Measurements from ENCODE around the gene RAB11FIP3.
"Not testable (repeated sequence)": the region's sequence is repeated elsewhere in the genome, so short reads cannot be mapped to it uniquely, and the experiment has no call there.

The RAB11FIP3 gene

GRCh38 chr16:507527-507926 is 82.1 kb downstream of the RAB11FIP3 start:
- H3K4me1 ChIP-seq (ENCODE audit: control insufficient read depth, insufficient read depth, low read length); H3K9ac ChIP-seq (ENCODE audit: low read depth, low read length); H3K4me2 ChIP-seq (ENCODE audit: low read length); H3K4me3 ChIP-seq (ENCODE audit: low read length); H3K27me3 ChIP-seq (ENCODE audit: control insufficient read depth, insufficient read depth, low read length); H3K9me3 ChIP-seq (replicated peaks; ENCODE audit: low read length): not testable (repeated sequence)
- peaks cover 36% of the 10 kb centered on the region for H3K36me3 ChIP-seq (ENCODE audit: insufficient read depth, low read length)

DNA sequence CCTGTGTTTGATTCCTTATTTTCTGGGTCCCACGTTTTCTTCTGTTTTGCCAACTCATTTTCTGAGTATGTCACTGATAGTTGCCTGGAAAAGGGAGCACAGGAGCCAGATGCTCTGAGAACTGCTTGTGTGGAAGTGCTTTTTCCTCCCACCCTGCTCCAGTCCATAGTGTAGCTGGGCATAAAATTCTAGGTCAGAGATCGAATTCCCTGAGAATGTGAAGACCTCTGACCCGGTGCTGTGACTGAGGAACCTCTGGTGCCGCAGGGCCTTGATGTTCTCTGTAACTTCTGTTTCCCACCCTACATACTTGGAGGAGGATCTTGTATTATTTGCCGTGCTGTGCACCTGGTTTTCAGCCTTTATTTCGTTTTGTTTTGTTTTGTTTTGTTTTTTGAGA is 82.5 kb downstream of the RAB11FIP3 start:
- no peaks in the 10 kb centered on the region for H3K4me1 ChIP-seq (ENCODE audit: control insufficient read depth, insufficient read depth, low read length)
- H3K36me3 ChIP-seq (ENCODE audit: insufficient read depth, low read length): peaks cover 33% of the 10 kb centered on the region
- no peaks in the 10 kb centered on the region for H3K27me3 ChIP-seq (ENCODE audit: control insufficient read depth, insufficient read depth, low read length)
- no peak overlapping the region for H3K9ac ChIP-seq (ENCODE audit: low read depth, low read length)
- H3K4me2 ChIP-seq (ENCODE audit: low read length): no peak overlapping the region
- H3K9me3 ChIP-seq (replicated peaks; ENCODE audit: low read length): no peaks in the 10 kb centered on the region
- no peak overlapping the region for H3K4me3 ChIP-seq (ENCODE audit: low read length)

DNA sequence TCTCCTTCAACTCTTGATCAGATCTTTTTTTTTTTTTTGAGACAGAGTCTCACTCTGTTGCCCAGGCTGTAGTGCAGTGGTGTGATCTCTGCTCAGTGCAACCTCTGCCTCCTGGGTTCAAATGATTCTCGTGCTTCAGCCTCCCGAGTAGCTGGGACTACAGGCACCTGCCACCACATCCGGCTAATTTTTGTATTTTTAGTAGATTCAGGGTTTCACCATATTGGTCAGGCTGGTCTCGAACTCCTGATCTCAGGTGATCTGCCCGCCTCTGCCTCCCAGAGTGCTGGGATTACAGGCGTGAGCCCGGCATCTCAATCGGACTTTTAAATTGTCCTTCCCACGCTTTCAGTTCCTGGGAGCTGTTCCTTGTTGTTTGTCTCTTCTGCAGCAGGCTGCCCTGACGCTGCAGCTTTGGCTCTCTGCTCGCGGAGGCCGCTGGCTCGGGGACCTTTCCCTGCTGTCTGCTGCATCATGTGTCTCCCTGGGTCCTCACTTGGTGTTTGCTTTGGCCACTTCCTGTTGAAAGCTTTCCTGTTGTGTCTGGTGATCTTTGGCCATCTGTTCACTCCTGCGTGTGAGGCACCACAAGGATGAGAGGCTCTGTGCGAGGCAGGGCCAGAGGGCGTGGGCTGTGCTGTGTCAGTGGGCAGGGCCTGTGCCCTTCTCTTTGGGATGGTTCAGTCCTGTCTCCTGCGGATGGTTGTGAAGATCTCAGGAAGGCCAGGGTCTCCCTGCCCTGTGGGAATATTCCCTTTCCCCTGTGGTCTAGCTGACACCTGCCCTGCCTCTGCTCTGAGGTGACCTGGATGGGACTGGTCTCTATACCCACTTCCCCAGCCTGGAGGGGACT is 83.7 kb downstream of the RAB11FIP3 start:
- Histone ChIP-seq H3K4me1 (ENCODE audit: control insufficient read depth, insufficient read depth, low read length) (no peaks in the 10 kb centered on the region), H3K36me3 (ENCODE audit: insufficient read depth, low read length) (peaks cover 31% of the 10 kb centered on the region), H3K4me3 (ENCODE audit: low read length) (no peak overlapping the region), H3K9ac (ENCODE audit: low read depth, low read length) (no peak overlapping the region), H3K27me3 (ENCODE audit: control insufficient read depth, insufficient read depth, low read length) (no peaks in the 10 kb centered on the region), H3K4me2 (ENCODE audit: low read length) (no peak overlapping the region), H3K9me3 (replicated peaks; ENCODE audit: low read length) (no peaks in the 10 kb centered on the region)

- H3K4me2 ChIP-seq (ENCODE audit: low read length): no peak overlapping the region
- H3K9ac ChIP-seq (ENCODE audit: low read depth, low read length): no peak overlapping the region
- no peaks in the 10 kb centered on the region for H3K9me3 ChIP-seq (replicated peaks; ENCODE audit: low read length)
- H3K27me3 ChIP-seq (ENCODE audit: control insufficient read depth, insufficient read depth, low read length): no peaks in the 10 kb centered on the region
- peaks cover 40% of the 10 kb centered on the region for H3K36me3 ChIP-seq (ENCODE audit: insufficient read depth, low read length)
- no peaks in the 10 kb centered on the region for H3K4me1 ChIP-seq (ENCODE audit: control insufficient read depth, insufficient read depth, low read length)
- no peak overlapping the region for H3K4me3 ChIP-seq (ENCODE audit: low read length)
Measured at GRCh38 chr16:510066-510825, 84.8 kb downstream of the RAB11FIP3 start.

GRCh38 chr16:512802-513201 is 87.4 kb downstream of the RAB11FIP3 start:
- Histone ChIP-seq H3K4me2 (ENCODE audit: low read length) (no peak overlapping the region), H3K9ac (ENCODE audit: low read depth, low read length) (no peak overlapping the region), H3K27me3 (ENCODE audit: control insufficient read depth, insufficient read depth, low read length) (no peaks in the 10 kb centered on the region), H3K4me1 (ENCODE audit: control insufficient read depth, insufficient read depth, low read length) (no peaks in the 10 kb centered on the region), H3K4me3 (ENCODE audit: low read length) (no peak overlapping the region), H3K9me3 (replicated peaks; ENCODE audit: low read length) (no peaks in the 10 kb centered on the region), H3K36me3 (ENCODE audit: insufficient read depth, low read length) (peaks cover 37% of the 10 kb centered on the region)

- no peak overlapping the region for H3K9ac ChIP-seq (ENCODE audit: low read depth, low read length)
- no peaks in the 10 kb centered on the region for H3K9me3 ChIP-seq (replicated peaks; ENCODE audit: low read length)
- no peaks in the 10 kb centered on the region for H3K27me3 ChIP-seq (ENCODE audit: control insufficient read depth, insufficient read depth, low read length)
- H3K36me3 ChIP-seq (ENCODE audit: insufficient read depth, low read length): peaks cover 37% of the 10 kb centered on the region
- H3K4me1 ChIP-seq (ENCODE audit: control insufficient read depth, insufficient read depth, low read length): no peaks in the 10 kb centered on the region
- no peak overlapping the region for H3K4me2 ChIP-seq (ENCODE audit: low read length)
- no peak overlapping the region for H3K4me3 ChIP-seq (ENCODE audit: low read length)
Measured at GRCh38 chr16:513950-514349, 88.5 kb downstream of the RAB11FIP3 start.

GRCh38 chr16:515175-515938 is 89.9 kb downstream of the RAB11FIP3 start:
- Histone ChIP-seq H3K4me1 (ENCODE audit: control insufficient read depth, insufficient read depth, low read length) (no peaks in the 10 kb centered on the region), H3K9ac (ENCODE audit: low read depth, low read length) (no peak overlapping the region), H3K27me3 (ENCODE audit: control insufficient read depth, insufficient read depth, low read length) (no peaks in the 10 kb centered on the region), H3K36me3 (ENCODE audit: insufficient read depth, low read length) (peaks cover 42% of the 10 kb centered on the region), H3K4me3 (ENCODE audit: low read length) (no peak overlapping the region), H3K9me3 (replicated peaks; ENCODE audit: low read length) (no peaks in the 10 kb centered on the region), H3K4me2 (ENCODE audit: low read length) (no peak overlapping the region)

GRCh38 chr16:515939-516226 is 90.4 kb downstream of the RAB11FIP3 start:
- Histone ChIP-seq H3K36me3 (ENCODE audit: insufficient read depth, low read length) (peaks cover 43% of the 10 kb centered on the region), H3K4me1 (ENCODE audit: control insufficient read depth, insufficient read depth, low read length) (no peaks in the 10 kb centered on the region), H3K9ac (ENCODE audit: low read depth, low read length) (no peak overlapping the region), H3K27me3 (ENCODE audit: control insufficient read depth, insufficient read depth, low read length) (no peaks in the 10 kb centered on the region), H3K4me2 (ENCODE audit: low read length) (no peak overlapping the region), H3K4me3 (ENCODE audit: low read length) (no peak overlapping the region), H3K9me3 (replicated peaks; ENCODE audit: low read length) (no peaks in the 10 kb centered on the region)

DNA sequence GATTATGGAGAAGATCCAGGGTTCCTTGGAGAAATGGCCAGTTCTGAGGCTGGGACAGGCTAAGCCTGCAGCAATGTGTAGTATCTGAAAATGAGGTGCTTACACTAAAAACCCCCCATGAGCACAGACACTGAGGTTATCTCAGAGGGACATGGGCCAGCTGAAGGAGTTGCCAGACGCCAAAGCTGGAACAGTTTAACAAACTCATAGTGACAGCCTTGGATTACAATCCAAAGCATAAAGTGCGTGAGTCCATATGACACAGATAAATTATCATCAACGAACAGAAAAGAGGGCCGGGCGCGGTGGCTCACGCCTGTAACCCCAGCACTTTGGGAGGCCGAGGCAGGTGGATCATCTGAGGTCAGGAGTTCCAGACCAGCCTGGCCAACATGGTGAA is 90.9 kb downstream of the RAB11FIP3 start:
- Histone ChIP-seq H3K4me1 (ENCODE audit: control insufficient read depth, insufficient read depth, low read length) (no peaks in the 10 kb centered on the region), H3K9me3 (replicated peaks; ENCODE audit: low read length) (no peaks in the 10 kb centered on the region), H3K9ac (ENCODE audit: low read depth, low read length) (no peak overlapping the region), H3K4me3 (ENCODE audit: low read length) (no peak overlapping the region), H3K4me2 (ENCODE audit: low read length) (no peak overlapping the region), H3K27me3 (ENCODE audit: control insufficient read depth, insufficient read depth, low read length) (no peaks in the 10 kb centered on the region), H3K36me3 (ENCODE audit: insufficient read depth, low read length) (peaks cover 46% of the 10 kb centered on the region)

GRCh38 chr16:518858-519257 is 93.4 kb downstream of the RAB11FIP3 start:
- H3K36me3 ChIP-seq (ENCODE audit: insufficient read depth, low read length): peaks cover 51% of the 10 kb centered on the region
- no peak overlapping the region for H3K9ac ChIP-seq (ENCODE audit: low read depth, low read length)
- H3K4me1 ChIP-seq (ENCODE audit: control insufficient read depth, insufficient read depth, low read length): no peaks in the 10 kb centered on the region
- no peaks in the 10 kb centered on the region for H3K9me3 ChIP-seq (replicated peaks; ENCODE audit: low read length)
- H3K4me3 ChIP-seq (ENCODE audit: low read length): no peak overlapping the region
- H3K4me2 ChIP-seq (ENCODE audit: low read length): no peak overlapping the region
- no peaks in the 10 kb centered on the region for H3K27me3 ChIP-seq (ENCODE audit: control insufficient read depth, insufficient read depth, low read length)

DNA sequence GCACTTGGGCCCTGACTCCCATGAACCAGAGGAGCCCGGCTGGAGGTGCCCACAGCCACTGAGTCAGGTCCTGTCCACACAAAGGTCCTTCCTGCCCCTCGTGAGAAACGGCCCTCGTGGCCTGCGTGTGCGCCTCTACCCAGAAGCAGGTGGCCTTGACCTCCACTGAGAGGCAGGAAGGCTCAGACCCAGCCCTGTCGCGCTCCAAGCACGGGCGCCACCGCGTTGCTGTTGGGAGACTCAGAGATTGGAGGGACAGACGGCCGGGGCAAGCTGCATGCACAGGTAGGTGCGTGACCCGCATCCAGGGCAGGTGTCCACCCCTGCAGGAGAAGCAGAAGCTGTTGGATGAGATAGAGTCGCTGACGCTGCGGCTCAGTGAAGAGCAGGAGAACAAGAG is 94.0 kb downstream of the RAB11FIP3 start:
- H3K9me3 ChIP-seq (replicated peaks; ENCODE audit: low read length): no peaks in the 10 kb centered on the region
- H3K4me2 ChIP-seq (ENCODE audit: low read length): no peak overlapping the region

More for the DNA sequence above, 94.0 kb downstream of the RAB11FIP3 start:
- Histone ChIP-seq H3K36me3 (ENCODE audit: insufficient read depth, low read length) (peaks cover 48% of the 10 kb centered on the region), H3K9ac (ENCODE audit: low read depth, low read length) (no peak overlapping the region), H3K4me3 (ENCODE audit: low read length) (no peak overlapping the region), H3K27me3 (ENCODE audit: control insufficient read depth, insufficient read depth, low read length) (no peaks in the 10 kb centered on the region), H3K4me1 (ENCODE audit: control insufficient read depth, insufficient read depth, low read length) (peaks cover 3% of the 10 kb centered on the region)
